Endothelial cell of umbilical vein (primary cell): ENCODE data around the gene TBC1D9B. TPM values are rescaled to one million over a fixed set of nuclear protein-coding genes. Genes with fewer than 3 reads are reported as not detected.
A peak's percentile ranks its signal among the peaks of the same experiment; 100 is the strongest.

Experiments used
- BruUV-seq: library from RNA; stranded (reverse); fragments of 400-500 nt; replicated peaks from 2 replicates; lab custom pipeline; 2021; lab: Mats Ljungman, UMichigan
- CTCF ChIA-PET: fragments of 300-600, 350-600 bp; sonication (Branson Sonifier 250); formaldehyde crosslinking; loops from one replicate; lab custom pipeline; 2021; ENCODE audit warnings: antibody characterized with exemption, inconsistent platforms; lab: Charles Lee
- POLR2A ChIA-PET: fragments of 300-600, 350-600 bp; sonication (Branson Sonifier 250); formaldehyde crosslinking; loops from one replicate; lab custom pipeline; 2021; ENCODE audit warnings: antibody characterized with exemption, inconsistent platforms; lab: Charles Lee
- DNase-seq: peaks from one replicate; pipeline ENCODE4 v3.0.0-alpha.2; 2011; ENCODE audit warnings: low read depth, low spot score
- FAIRE-seq: peaks from 2 replicates; lab custom pipeline; 2011; peaks lifted over from hg19 to GRCh38; lab: Jason Lieb, UNC
- H2AFZ ChIP-seq: 2 replicates; pipeline ENCODE4 v1.6.0; 2012; ENCODE audit warnings: low read depth, low read length, control low read depth, inconsistent platforms
- H3K27ac ChIP-seq: 2 replicates; pipeline ENCODE4 v1.5.1; 2011; ENCODE audit warnings: low read depth, mild to moderate bottlenecking, control low read depth, low read length, moderate library complexity; ENCODE audit not compliant: insufficient read depth
- H3K27me3 ChIP-seq, 2 experiments: 2 replicates each; pipeline versions ENCODE4 v1.6.0 to v1.6.1; 2011; ENCODE audit warnings: low read length in 2 of 2, mixed read lengths in 1 of 2; ENCODE audit not compliant: control insufficient read depth in 2 of 2, insufficient read depth in 2 of 2
- H3K36me3 ChIP-seq, 2 experiments: 2 replicates in 1 of 2; 3 replicates in 1 of 2; pipeline ENCODE4 v1.5.1; 2011; ENCODE audit warnings: low read length in 2 of 2, mild to moderate bottlenecking in 1 of 2, moderate library complexity in 1 of 2; ENCODE audit not compliant: control insufficient read depth in 2 of 2, insufficient read depth in 2 of 2; ENCODE audit errors: extremely low read depth in 1 of 2
- H3K4me1 ChIP-seq: 3 replicates; pipeline ENCODE4 v1.5.1; 2011; ENCODE audit warnings: mild to moderate bottlenecking, low read length; ENCODE audit not compliant: control insufficient read depth, insufficient read depth; ENCODE audit errors: extremely low read depth
- H3K4me2 ChIP-seq: 2 replicates; pipeline ENCODE4 v1.6.1; 2011; ENCODE audit warnings: low read length, control low read depth, mixed read lengths; ENCODE audit not compliant: insufficient read depth
- H3K4me3 ChIP-seq, 3 experiments: fragments of 200-600 bp in 1 of 3; sonication (generic), shearing (Covaris generic) in 1 of 3; replicated peaks in 1 of 3; 2 replicates each; pipeline ENCODE4 v1.5.1; 2011 to 2016; ENCODE audit warnings: control low read depth in 3 of 3, low read length in 3 of 3, mild to moderate bottlenecking in 2 of 3, inconsistent platforms in 1 of 3, low read depth in 1 of 3, moderate library complexity in 1 of 3; ENCODE audit not compliant: insufficient read depth in 1 of 3
- H3K79me2 ChIP-seq: 2 replicates; pipeline ENCODE4 v1.6.0; 2012; ENCODE audit warnings: low read length, inconsistent platforms; ENCODE audit not compliant: control insufficient read depth, insufficient read depth
- H3K9ac ChIP-seq: replicated peaks from 2 replicates; pipeline ENCODE3; 2011; ENCODE audit warnings: low read length, control low read depth; ENCODE audit not compliant: insufficient read depth; ENCODE audit errors: extremely low read depth
- H3K9me1 ChIP-seq: replicated peaks from 3 replicates; pipeline ENCODE4 v1.6.0; 2011; ENCODE audit warnings: mild to moderate bottlenecking, low read length; ENCODE audit not compliant: control insufficient read depth, insufficient read depth; ENCODE audit errors: extremely low read depth
- H3K9me3 ChIP-seq: replicated peaks from 2 replicates; pipeline ENCODE4 v1.5.1; 2012; ENCODE audit warnings: low read length, inconsistent platforms; ENCODE audit not compliant: control insufficient read depth, insufficient read depth
- H4K20me1 ChIP-seq: replicated peaks from 2 replicates; pipeline ENCODE3; 2011; ENCODE audit warnings: mild to moderate bottlenecking, low read length; ENCODE audit not compliant: control insufficient read depth, insufficient read depth; ENCODE audit errors: extremely low read depth
- EZH2 ChIP-seq: IDR thresholded peaks from 2 replicates; pipeline ENCODE4 v1.6.1; 2012; ENCODE audit warnings: borderline replicate concordance, low read depth, mild to moderate bottlenecking, moderate library complexity, low read length, inconsistent platforms; ENCODE audit not compliant: severe bottlenecking
- POLR2A ChIP-seq: IDR thresholded peaks from 2 replicates; pipeline ENCODE4 v1.6.1; 2012; ENCODE audit warnings: low read depth, mild to moderate bottlenecking, control low read depth, low read length
- dilution Hi-C: fragments of 300-500 bp; cut with MboI; formaldehyde crosslinking; loops from one replicate; pipeline ENCODE4 v1.15.0; 2019; ENCODE audit warnings: low sequenced_read_pairs; ENCODE audit not compliant: extremely low pct_ligation_motif_present
- intact Hi-C: fragments of 100-400 bp; cut with micrococcal nuclease; formaldehyde crosslinking; loops from one replicate; pipeline ENCODE4 v1.10.0; 2022
- polyA plus RNA-seq, 4 experiments: library from polyadenylated mRNA; depleted of rRNA in 3 of 4; stranded (reverse) in 3 of 4; unstranded in 1 of 4; fragments of >200 nt; gene quantifications; 2 replicates each; pipeline versions ENCODE4 v1.2.1 to v1.2.3, GENCODE V29; 2011 to 2012; ENCODE audit warnings: missing spikeins in 1 of 4
- total RNA-seq: library from RNA; stranded (reverse); gene quantifications from 2 replicates; pipeline ENCODE4 v1.2.3, GENCODE V29; 2021
- TF ChIP-seq, protein P1 (sequence below), 2 donors: IDR thresholded peaks; 1 replicate in 1 of 2; 2 replicates in 1 of 2; pipeline ENCODE4 v1.5.1; 2011; ENCODE audit warnings: low read length in 2 of 2, mild to moderate bottlenecking in 2 of 2, moderate library complexity in 2 of 2, control low read depth in 1 of 2, inconsistent platforms in 1 of 2, low read depth in 1 of 2; ENCODE audit not compliant: insufficient read depth in 1 of 2; ENCODE audit errors: extremely low read depth in 1 of 2

The TBC1D9B gene
- total and polyA plus RNA-seq, 2 donors (not counting 3 experiments of a cell fraction or from before 2014, with no cell fraction given) = 82.8 to 150 TPM

DNA sequence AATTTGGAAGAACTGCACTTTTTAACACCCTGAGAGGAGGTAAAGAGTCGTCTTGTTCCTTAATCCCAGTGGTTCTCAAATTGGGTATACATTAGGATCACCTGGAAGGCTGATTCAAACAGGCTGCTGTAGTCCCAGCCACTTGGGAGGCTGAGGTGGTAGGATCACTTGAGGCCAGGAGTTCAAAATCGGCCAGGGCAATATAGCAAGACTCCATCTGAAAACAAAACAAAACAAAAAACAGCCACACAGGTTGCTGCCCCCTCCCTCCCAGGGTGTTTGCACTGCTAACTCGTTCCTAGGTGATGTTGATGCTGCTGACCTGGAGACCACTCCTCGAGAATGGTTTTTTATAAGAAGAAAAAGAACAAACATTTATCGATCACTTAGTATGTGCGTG, 1.5 kb upstream of the TBC1D9B start:
- H3K9ac ChIP-seq = no peak overlapping the region
- no TSS peak for BruUV-seq
- FAIRE-seq = no peak
- dilution Hi-C loops (no loop called here), intact Hi-C loops (loop anchor here (2.0 kb wide), 1 partner anchor 162 kb away; the partner anchor contains the start of gene RNF130)
- H3K4me1 ChIP-seq = peaks cover 29% of the 10 kb centered on the region
- no peak overlapping the region for H3K27ac ChIP-seq
- H3K4me2 ChIP-seq = no peak overlapping the region
- no peaks in the 10 kb centered on the region for H3K9me1 ChIP-seq
- peaks cover 0 to 5% of the 10 kb centered on the region in 2 experiments for H3K36me3 ChIP-seq
- POLR2A ChIA-PET = no interaction called here
- no peaks in the 10 kb centered on the region for H4K20me1 ChIP-seq
- CTCF ChIA-PET = interaction anchor here (1.4 kb wide), 1 partner anchor 116 kb away, joined by 3 read pairs; no protein-coding TSS in a partner anchor
- TF ChIP-seq POLR2A = no peak
- peaks cover 22% of the 10 kb centered on the region for H3K79me2 ChIP-seq
- no peaks in the 10 kb centered on the region for H3K9me3 ChIP-seq
- no peak overlapping the region for H3K4me3 ChIP-seq
- no peak overlapping the region for H2AFZ ChIP-seq
- no peak for DNase-seq
- H3K27me3 ChIP-seq = peaks cover 0 to under 1% of the 10 kb centered on the region in 2 experiments

DNA sequence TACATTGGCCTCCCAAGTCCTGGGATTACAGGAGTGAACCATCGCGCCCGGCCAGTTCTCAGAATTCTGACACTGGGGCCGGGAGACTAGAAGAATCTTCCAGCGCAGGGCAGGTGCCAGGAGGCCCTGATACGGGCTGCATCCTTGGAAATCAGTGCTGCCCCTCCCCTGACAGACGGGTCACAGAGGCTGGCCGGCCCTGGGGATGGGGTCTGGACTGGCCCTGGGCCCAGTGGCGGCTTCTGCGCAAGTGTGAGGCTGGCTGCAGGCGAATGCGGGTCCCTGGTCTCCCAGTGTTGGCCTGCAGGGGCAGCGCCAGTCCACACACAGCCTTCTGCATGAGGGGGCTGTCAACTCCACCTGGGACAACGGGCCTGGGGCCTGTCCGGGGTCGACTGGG, 831 bp upstream of the TBC1D9B start:
- peaks cover 24% of the 10 kb centered on the region for H3K79me2 ChIP-seq
- intact Hi-C loops (loop anchor here (1.0 to 2.0 kb wide), 2 partner anchors 162 to 182 kb away; partner anchors contain the start of gene RNF130), dilution Hi-C loops (no loop called here)
- no peak overlapping the region for H3K4me3 ChIP-seq
- H3K27me3 ChIP-seq = no peaks in the 10 kb centered on the region
- ChIA-PET POLR2A (no interaction called here), CTCF (interaction anchor here (0.9 to 1.4 kb wide), 2 partner anchors 117 to 183 kb away, joined by 3 read pairs; no protein-coding TSS in a partner anchor)
- H3K9me3 ChIP-seq = no peaks in the 10 kb centered on the region
- BruUV-seq = no TSS peak
- no peak for FAIRE-seq
- peaks cover 5% of the 10 kb centered on the region in 2 experiments for H3K36me3 ChIP-seq
- no peak for DNase-seq
- H3K27ac ChIP-seq = no peak overlapping the region
- peaks cover 29% of the 10 kb centered on the region for H3K4me1 ChIP-seq
- H3K9me1 ChIP-seq = no peaks in the 10 kb centered on the region
- no peak overlapping the region for H3K4me2 ChIP-seq
- H2AFZ ChIP-seq = peak overlapping the region; percentile 73
- TF ChIP-seq, protein P1, sequence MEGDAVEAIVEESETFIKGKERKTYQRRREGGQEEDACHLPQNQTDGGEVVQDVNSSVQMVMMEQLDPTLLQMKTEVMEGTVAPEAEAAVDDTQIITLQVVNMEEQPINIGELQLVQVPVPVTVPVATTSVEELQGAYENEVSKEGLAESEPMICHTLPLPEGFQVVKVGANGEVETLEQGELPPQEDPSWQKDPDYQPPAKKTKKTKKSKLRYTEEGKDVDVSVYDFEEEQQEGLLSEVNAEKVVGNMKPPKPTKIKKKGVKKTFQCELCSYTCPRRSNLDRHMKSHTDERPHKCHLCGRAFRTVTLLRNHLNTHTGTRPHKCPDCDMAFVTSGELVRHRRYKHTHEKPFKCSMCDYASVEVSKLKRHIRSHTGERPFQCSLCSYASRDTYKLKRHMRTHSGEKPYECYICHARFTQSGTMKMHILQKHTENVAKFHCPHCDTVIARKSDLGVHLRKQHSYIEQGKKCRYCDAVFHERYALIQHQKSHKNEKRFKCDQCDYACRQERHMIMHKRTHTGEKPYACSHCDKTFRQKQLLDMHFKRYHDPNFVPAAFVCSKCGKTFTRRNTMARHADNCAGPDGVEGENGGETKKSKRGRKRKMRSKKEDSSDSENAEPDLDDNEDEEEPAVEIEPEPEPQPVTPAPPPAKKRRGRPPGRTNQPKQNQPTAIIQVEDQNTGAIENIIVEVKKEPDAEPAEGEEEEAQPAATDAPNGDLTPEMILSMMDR (IDR thresholded peaks at IDR 0.05; ENCODE audit: extremely low read depth in 1 of 2, insufficient read depth in 1 of 2, low read depth in 1 of 2, low read length in 2 of 2) = peak in 1 of 2 donors; percentile 13
- no peak for TF ChIP-seq EZH2
- no peak overlapping the region for H3K9ac ChIP-seq
- no peaks in the 10 kb centered on the region for H4K20me1 ChIP-seq
